Stimulated activated CD4-positive, alpha-beta T cell treated with anti-CD3 and anti-CD28 coated beads, Interleukin-15, amount 100 ng/mL, for 1 hour (primary cell): Measurements from ENCODE around the gene PDCD6IP.
"Not testable (repeated sequence)": the region's sequence is repeated elsewhere in the genome, so short reads cannot be mapped to it uniquely, and the experiment has no call there.

Experiments used
- DNase-seq, 2 donors: peaks; one replicate each; pipeline ENCODE4 v3.0.0-alpha.2; 2020; ENCODE audit warnings: low read depth in 1 of 2, low spot score in 1 of 2

The PDCD6IP gene

DNA sequence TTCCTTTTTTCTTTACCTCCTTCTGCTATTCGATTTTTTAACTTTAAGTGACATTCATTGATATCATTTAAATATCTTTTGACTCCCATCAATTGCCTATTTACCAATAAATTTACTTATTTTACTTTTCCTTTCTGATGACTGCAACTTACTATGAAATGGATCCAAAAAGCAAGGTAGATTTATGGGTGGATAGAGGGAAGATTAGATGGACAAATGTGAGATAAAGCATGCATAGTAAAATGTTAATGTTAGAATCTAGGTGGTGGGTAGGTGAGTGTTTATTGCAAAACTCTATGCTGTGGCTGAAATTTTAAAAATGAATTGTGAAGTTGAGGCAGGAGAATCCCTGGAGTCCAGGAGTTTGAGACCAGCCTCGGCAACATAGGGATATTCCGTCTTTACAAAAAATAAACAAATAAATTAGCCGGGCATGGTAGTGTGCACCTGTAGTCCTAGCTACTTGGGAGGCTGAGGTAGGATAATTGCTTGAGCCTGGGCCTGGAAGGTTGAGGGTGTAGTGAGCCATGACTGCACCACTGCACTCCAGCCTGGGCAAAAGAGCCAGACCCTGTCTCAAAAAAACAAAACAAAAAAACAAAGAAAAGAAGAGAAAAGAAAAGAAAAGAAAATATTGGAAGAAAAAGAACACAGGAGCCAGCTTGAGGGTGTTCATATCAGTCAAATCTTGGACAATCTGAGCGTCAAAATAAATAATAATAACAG, 6.1 kb upstream of the PDCD6IP start:
- DNase-seq = no peak

DNA sequence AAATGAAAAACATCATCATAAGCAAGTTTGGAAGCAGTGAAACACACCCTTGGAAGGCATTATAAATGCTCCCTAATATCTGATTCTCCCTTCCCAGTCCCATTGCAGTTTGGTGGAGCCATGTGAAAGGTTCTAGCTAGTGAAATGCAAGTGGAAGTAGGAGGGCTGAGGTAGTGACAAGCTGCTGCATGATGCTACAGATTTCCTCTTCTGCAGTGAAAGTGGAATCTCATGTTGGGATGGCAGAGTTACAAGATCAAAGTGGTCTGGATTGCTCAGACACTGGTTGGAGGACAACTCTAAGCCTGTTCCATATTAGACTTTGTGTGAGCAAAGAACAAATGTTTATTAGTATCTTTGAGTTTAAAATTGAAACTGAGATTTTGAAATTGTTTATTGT, 3.3 kb upstream of the PDCD6IP start:
- DNase-seq = no peak

DNA sequence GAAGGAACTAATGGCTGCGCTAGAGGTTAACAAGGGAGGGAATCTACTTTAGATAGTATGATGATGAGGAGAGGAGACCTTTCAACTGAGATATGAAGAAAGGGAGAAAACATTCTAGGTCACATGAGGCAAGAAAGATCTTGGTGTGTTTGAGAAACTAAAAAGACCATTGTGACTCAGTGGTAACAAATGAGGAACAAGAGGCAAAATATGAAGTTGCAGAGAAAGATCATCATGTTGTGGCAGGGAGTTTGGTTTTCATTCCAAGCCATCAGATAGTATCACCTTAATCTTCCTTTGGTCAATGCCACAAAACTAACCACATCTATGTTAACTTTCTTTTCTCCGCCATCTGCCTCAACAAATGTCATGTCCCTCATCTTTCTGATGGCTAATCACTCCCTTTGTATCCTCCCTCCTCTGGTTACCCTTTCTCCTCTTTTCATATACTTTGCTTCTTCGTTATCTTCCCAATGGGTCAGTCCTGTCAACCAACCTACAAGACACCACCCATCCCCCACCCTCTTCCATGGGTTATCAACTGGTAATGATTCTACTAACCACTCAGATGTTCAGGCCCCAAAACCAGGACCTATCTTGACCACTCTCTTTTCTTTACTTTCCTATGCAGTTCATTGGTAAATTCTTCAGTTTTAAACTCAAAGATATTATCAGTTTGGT, 2.4 kb upstream of the PDCD6IP start:
- no peak for DNase-seq

DNA sequence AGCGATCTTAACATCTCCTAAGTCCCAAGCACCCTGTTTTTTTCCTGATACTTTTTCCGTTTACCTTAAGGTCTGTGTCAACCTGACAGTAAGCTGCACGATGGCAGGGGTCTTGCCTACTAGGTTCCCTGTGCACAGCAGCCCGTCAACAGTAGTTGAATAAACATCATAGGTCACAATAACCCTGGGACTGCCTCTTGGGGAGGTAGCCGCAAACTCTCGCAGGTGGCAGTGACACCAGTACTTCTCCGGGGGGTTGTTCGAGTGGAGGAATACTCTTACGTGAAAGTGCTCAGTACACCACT, 365 bp upstream of the PDCD6IP start:
- no peak for DNase-seq

DNA sequence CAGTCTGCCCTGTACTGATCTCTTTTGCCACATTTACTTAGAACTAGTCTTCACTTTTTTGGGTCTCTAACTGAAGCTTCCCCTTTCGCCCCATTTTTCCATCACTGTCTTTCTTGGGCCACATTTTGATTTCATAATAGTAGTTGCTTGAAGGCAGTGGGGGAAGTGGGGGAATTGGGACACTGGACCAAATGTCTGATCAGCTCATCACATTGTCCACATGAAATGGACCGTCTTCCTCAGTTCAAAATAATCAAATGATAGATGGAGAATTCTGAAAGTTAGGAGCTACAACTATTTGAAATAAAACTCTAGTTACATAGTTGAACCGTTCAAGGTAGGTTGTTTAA, 747 bp downstream of the PDCD6IP start:
- DNase-seq = no peak

DNA sequence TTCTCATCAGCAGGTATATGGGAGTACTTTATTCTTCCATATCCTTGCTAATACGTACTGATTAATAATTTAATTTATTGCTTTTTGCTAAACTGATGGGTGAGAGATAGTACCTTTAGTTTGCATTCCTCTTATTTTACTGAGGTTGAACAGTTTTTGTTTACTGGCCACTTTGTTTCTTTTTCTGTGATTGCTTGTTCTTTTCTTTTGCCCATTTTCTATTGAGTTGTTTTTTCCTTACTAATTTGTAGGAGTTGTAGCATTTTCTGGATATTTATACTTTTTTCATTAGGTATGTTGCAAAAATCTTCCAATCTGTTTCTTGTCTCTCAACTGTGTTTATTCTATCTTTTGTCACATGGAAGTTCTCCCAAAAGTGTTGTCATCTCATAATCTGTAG, 4.8 kb downstream of the PDCD6IP start:
- no peak for DNase-seq

- no peak for DNase-seq
Observed at GRCh38 chr3:33803894-33804526, 5.6 kb downstream of the PDCD6IP start.

DNA sequence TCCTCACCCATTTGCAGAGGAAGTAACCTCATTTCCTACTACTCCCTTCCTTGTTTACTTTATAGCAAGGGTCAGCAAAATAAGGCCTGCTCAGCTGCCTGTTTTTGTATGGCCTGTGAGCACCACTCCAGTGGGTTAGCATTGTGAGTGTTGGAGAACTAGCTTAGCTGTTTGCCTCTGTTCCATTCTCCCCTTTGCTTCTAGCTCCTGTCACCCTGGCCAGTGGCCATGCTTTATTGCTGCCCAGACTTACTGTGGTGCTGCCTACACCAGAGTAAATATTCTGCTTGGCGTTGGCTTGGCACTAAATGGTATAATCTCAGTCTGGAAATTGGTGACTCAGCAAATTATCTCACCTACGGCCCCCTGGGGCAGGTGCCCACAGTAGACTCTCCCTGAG, 8.8 kb downstream of the PDCD6IP start:
- no peak for DNase-seq

DNA sequence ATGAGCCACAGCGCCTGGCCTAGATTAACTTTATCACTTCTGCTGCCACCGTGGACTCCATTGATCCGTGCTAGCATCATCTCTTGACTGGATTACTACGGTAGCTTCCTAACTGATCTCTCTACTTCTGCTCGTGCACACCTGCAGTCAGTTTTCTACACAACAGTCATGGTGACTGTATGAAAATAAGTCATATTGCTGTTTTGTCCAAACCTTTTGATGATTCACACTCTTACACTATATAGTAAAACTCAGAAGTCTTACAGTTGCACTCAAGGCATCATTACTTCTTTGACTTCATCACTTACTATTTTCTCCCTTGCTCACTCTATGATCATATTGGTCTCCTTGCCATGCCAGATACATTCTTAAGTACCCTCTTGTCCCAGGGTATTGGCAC, 10.1 kb downstream of the PDCD6IP start:
- DNase-seq = no peak

DNA sequence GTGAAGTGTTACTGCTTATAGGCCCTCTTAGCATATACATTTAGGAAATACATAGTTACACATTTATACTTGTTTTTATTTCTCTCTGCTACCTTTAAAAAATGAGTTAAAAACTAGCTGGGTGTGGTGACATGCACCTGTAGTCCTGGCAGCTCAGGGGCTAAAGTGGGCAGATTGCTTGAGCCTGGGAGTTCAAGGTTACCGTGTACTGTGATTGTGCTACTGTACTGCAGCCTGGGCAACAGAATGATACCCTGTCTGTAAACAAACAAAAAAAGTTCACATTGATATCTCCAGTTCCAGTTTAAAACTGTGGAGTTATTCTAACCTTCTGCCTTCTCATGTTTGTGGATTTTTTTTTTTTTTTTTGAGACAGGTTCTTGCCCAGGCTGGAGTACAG, 12.1 kb downstream of the PDCD6IP start:
- DNase-seq = no peak

DNA sequence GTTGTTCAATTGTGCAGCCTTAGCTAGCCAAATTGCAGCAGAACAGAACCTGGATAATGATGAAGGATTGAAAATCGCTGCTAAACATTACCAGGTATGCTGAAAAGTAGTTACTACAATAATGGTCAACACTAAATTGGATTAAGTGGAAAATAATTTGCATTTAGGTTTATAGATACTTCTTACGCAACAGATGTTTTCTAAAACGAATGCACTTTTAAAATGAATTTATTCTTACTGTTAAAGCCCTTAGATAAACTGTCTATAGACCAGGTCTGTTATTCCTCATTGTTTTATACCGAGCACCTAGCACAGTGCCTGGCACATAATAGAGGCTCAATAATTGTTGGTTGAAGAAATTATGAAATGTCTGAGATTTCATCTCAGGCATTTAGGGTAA, 23.6 kb downstream of the PDCD6IP start:
- no peak for DNase-seq

DNA sequence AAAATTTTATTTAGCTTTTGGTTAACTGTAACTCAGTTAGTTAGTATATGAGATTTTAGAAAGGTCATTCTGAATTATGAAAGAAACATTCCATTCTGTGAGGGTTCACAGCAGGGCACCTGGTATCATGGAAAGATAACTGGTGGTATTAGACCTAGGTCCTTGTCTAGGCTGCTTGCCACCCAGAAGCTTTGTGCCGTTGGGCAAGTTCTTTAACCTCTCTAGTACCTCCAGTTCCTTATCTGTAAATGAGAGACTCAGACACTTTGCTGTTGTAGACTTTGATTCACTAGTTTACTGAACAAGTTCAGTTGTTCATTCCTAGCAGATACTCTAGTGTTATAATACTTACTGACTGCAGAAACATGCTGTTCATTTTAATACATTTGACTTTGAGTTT, 25.4 kb downstream of the PDCD6IP start:
- no peak for DNase-seq

- DNase-seq = no peak
Observed at GRCh38 chr3:33825111-33825510, 26.7 kb downstream of the PDCD6IP start.

- DNase-seq = no peak
Observed at GRCh38 chr3:33826206-33826605, 27.8 kb downstream of the PDCD6IP start.

DNA sequence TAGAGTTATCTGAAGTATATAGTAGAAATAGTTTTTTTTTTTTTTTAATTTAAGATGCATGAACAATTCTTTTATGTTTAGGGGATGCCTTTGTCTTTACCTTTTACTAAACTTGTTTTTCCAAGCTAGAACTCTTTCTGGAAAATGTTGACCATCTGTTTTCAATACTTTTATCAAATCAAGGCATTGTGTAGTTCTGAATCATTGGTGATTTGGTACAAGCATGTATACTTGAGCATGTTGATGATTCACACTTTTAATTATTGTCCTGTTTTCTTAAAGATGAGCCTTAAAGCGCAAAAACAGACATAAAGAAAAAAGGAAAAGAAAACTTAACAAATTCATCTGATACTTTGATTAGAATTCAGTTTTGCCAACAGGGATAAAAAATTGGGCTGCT, 28.3 kb downstream of the PDCD6IP start:
- DNase-seq = no peak

GRCh38 chr3:33829720-33830119, 31.3 kb downstream of the PDCD6IP start:
- no peak for DNase-seq

DNA sequence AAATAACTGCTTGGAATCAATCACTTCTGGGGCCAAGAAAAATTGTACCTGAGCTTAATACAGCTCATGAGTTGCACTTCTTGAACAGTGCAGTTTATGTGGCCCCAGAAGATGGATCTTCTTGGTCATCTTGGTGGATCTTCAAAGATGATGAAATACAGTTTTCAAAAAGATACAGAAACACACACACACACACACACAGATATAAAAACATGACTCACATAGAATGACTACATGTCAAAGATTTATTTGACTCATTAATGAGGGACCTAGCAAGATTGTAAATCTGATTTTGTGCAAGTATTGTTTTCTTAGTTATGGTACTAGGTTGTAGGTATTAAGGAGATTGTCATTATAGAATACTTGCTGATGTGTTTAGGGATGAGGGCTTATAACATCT, 32.6 kb downstream of the PDCD6IP start:
- no peak for DNase-seq

DNA sequence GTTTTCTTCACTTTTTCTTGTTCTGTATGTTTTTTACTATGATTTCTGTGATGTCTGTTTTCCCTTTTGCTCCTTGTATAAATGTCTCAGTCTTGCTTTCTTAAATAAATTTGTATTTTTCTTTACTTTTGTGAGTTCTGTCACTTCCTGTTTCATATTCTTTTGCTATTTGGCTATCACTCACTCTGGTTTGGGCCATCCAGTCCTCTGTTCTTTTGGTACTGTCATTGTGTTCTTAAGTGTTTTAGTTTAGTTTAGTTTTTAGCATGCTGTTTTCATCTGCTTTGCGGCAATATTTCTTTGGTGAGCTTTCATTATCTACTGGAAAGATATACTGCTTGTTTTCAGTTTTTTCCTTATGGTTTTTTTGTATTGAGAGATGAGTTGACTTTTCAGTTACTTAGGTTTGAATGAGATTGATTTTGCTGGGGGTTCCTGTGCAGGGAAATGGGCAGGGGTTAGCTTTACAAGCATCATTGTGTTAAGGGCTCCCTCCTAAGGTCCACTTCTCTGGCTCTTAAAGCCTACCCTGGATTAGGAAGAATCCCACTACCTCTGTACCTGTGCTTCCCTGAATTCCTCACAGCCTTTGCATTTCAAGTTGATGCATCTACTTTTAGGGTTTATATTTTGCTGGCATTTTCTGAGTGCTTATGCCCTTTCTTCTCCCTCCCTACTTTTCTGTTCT, 35.1 kb downstream of the PDCD6IP start:
- no peak for DNase-seq

DNA sequence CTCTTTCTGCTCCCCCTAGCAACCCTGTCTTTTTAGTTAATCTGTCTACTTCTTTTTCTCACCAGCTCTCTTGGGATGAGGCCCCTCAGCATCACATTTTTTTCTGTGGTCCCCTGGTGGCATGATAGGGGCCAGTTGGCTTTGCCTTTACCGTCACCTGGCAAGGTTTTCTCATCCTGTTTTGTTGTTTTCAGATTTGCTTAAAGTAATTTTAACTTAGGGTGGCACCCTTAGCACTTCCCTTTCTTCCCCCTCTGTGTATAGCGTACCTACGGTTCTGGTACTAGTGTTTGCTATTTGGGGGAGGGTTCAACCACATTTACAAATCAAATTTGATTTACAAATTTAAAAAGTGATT, 35.6 kb downstream of the PDCD6IP start:
- no peak for DNase-seq

- DNase-seq = not testable (repeated sequence)
Observed at GRCh38 chr3:33837182-33837581, 38.8 kb downstream of the PDCD6IP start.

- no peak for DNase-seq
Observed at GRCh38 chr3:33839283-33839682, 40.9 kb downstream of the PDCD6IP start.

- DNase-seq = no peak
Observed at GRCh38 chr3:33840179-33840578, 41.7 kb downstream of the PDCD6IP start.
